HEK293T (cell line): ENCODE measurements around the gene CFDP1.

Experiments used
- CTCF ChIA-PET: fragments of 350-600 bp; formaldehyde crosslinking; extraction: SDS; loops from one replicate; lab custom pipeline; 2021; ENCODE audit warnings: antibody characterized with exemption, inconsistent platforms; lab: Yijun Ruan, JAX
- POLR2A ChIA-PET: fragments of 350-600 bp; formaldehyde crosslinking; extraction: SDS; loops from one replicate; lab custom pipeline; 2020; ENCODE audit warnings: antibody characterized with exemption, inconsistent platforms; lab: Yijun Ruan, JAX
- DNase-seq: peaks from one replicate; pipeline ENCODE4 v3.0.0; 2012; ENCODE audit warnings: mixed read lengths; ENCODE audit errors: extremely low spot score
- ARNT ChIP-seq: fragments of 450-650 bp; IDR thresholded peaks from 2 replicates; pipeline ENCODE4 v1.6.1; 2017; ENCODE audit warnings: mild to moderate bottlenecking
- BHLHE40 ChIP-seq: fragments of 450-650 bp; IDR thresholded peaks from 2 replicates; pipeline ENCODE4 v1.6.1; 2016; ENCODE audit warnings: mild to moderate bottlenecking, moderate library complexity, borderline replicate concordance
- CTBP1 ChIP-seq: fragments of 450-650 bp; IDR thresholded peaks from 2 replicates; pipeline ENCODE4 v1.6.1; 2016; ENCODE audit warnings: borderline replicate concordance
- ELF4 ChIP-seq: fragments of 450-650 bp; IDR thresholded peaks from 2 replicates; pipeline ENCODE4 v1.6.1; 2017; ENCODE audit warnings: antibody characterized with exemption
- FOXA1 ChIP-seq: fragments of 450-650 bp; IDR thresholded peaks from 2 replicates; pipeline ENCODE4 v1.6.1; 2016; ENCODE audit warnings: mild to moderate bottlenecking
- FOXK2 ChIP-seq: fragments of 450-650 bp; IDR thresholded peaks from 2 replicates; pipeline ENCODE4 v1.6.1; 2016; ENCODE audit warnings: mild to moderate bottlenecking
- FOXM1 ChIP-seq: fragments of 450-650 bp; IDR thresholded peaks from 2 replicates; pipeline ENCODE4 v1.6.1; 2017; ENCODE audit warnings: mild to moderate bottlenecking, borderline replicate concordance
- HDGF ChIP-seq: fragments of 450-650 bp; IDR thresholded peaks from 2 replicates; pipeline ENCODE4 v1.6.1; 2017; ENCODE audit warnings: antibody characterized with exemption, borderline replicate concordance
- L3MBTL2 ChIP-seq: fragments of 450-650 bp; conservative IDR thresholded peaks from 2 replicates; pipeline ENCODE4 v1.6.1; 2016; ENCODE audit warnings: mild to moderate bottlenecking
- LEF1 ChIP-seq: fragments of 450-650 bp; IDR thresholded peaks from 2 replicates; pipeline ENCODE4 v1.6.1; 2017; ENCODE audit warnings: mild to moderate bottlenecking, borderline replicate concordance
- NFRKB ChIP-seq: fragments of 450-650 bp; IDR thresholded peaks from 2 replicates; pipeline ENCODE4 v1.6.1; 2016; ENCODE audit warnings: mild to moderate bottlenecking, moderate library complexity
- PKNOX1 ChIP-seq: fragments of 450-650 bp; IDR thresholded peaks from 2 replicates; pipeline ENCODE4 v1.6.1; 2016
- SP1 ChIP-seq: fragments of 450-650 bp; IDR thresholded peaks from 2 replicates; pipeline ENCODE4 v1.6.1; 2017
- SUZ12 ChIP-seq: fragments of 450-650 bp; IDR thresholded peaks from 2 replicates; pipeline ENCODE4 v1.6.1; 2016; ENCODE audit warnings: mild to moderate bottlenecking
- TARDBP ChIP-seq: fragments of 450-650 bp; IDR thresholded peaks from 2 replicates; pipeline ENCODE4 v1.6.1; 2016
- ZNF384 ChIP-seq: fragments of 450-650 bp; IDR thresholded peaks from 2 replicates; pipeline ENCODE4 v1.6.1; 2016

The CFDP1 gene

GRCh38 chr16:75466760-75467159 is 33.5 kb upstream of the CFDP1 start:
- POLR2A ChIA-PET, result no interaction called here
- CTCF ChIA-PET, result no interaction called here
- DNase-seq, result no peak
- no peak for TF ChIP-seq FOXK2
- TF ChIP-seq ARNT, result no peak
- TF ChIP-seq FOXA1, result no peak
- TF ChIP-seq FOXM1, result no peak
- TF ChIP-seq LEF1, result no peak
- TF ChIP-seq SP1, result no peak
- TF ChIP-seq ELF4, result no peak
- TF ChIP-seq ZNF384, result no peak
- no peak for TF ChIP-seq CTBP1
- no peak for TF ChIP-seq HDGF
- TF ChIP-seq NFRKB, result no peak
- TF ChIP-seq BHLHE40, result no peak
- TF ChIP-seq TARDBP, result no peak

GRCh38 chr16:75464122-75464918 is 31.0 kb upstream of the CFDP1 start, which contains the start of gene TMEM170A:
Gene TMEM170A (minus strand): TSS chr16:75464689. CDS start chr16:75464600, 89 bp downstream.
- no peak for TF ChIP-seq CTBP1
- no peak for TF ChIP-seq TARDBP
- no peak for TF ChIP-seq FOXA1
- TF ChIP-seq HDGF, result no peak
- peak; percentile 32; the same call in 1 of the 2 replicates for TF ChIP-seq FOXM1
- no peak for TF ChIP-seq SUZ12
- no peak for TF ChIP-seq NFRKB
- TF ChIP-seq PKNOX1, result peak; percentile 98
- no peak for TF ChIP-seq L3MBTL2
- DNase-seq, result peak; percentile 97
- POLR2A ChIA-PET, result interaction anchor here (1.0 to 2.3 kb wide), 6 partner anchors 11 to 214 kb away, joined by 3 to 11 read pairs (median 3); partner anchors contain the start of genes ADAT1, CFDP1 and TMEM231
- CTCF ChIA-PET, result interaction anchor here (0.6 to 1.6 kb wide), 16 partner anchors 8 to 155 kb away, joined by 3 to 11 read pairs (median 4); partner anchors contain the start of gene TMEM231

- CTCF ChIA-PET, result interaction anchor here (0.6 to 1.5 kb wide), 6 partner anchors 9 to 93 kb away, joined by 3 to 5 read pairs (median 4); partner anchors contain the start of gene TMEM231
- peak; percentile 40 for DNase-seq
- POLR2A ChIA-PET, result interaction anchor here (1.0 to 2.3 kb wide), 6 partner anchors 10 to 213 kb away, joined by 3 to 11 read pairs (median 3); partner anchors contain the start of genes ADAT1, CFDP1 and TMEM231
Observed at GRCh38 chr16:75463389-75464121, 30.3 kb upstream of the CFDP1 start.

- no peak for DNase-seq
- ChIA-PET POLR2A (no interaction called here), CTCF (no interaction called here)
- no peak for TF ChIP-seq CTBP1
- TF ChIP-seq NFRKB, result no peak
- no peak for TF ChIP-seq L3MBTL2
- TF ChIP-seq TARDBP, result no peak
- TF ChIP-seq FOXM1, result no peak
- TF ChIP-seq FOXA1, result no peak
- TF ChIP-seq FOXK2, result no peak
- no peak for TF ChIP-seq PKNOX1
- TF ChIP-seq HDGF, result no peak
Observed at GRCh38 chr16:75462806-75463205, 29.5 kb upstream of the CFDP1 start.

- TF ChIP-seq FOXA1 (no peak), FOXK2 (no peak), HDGF (no peak), ZNF384 (no peak), L3MBTL2 (no peak), LEF1 (no peak), TARDBP (no peak)
- DNase-seq, result no peak
- POLR2A ChIA-PET, result no interaction called here
- CTCF ChIA-PET, result no interaction called here
Observed at GRCh38 chr16:75461575-75461974, 28.3 kb upstream of the CFDP1 start.

- TF ChIP-seq PKNOX1, result no peak
- TF ChIP-seq LEF1, result no peak
- TF ChIP-seq ZNF384, result no peak
- no peak for TF ChIP-seq L3MBTL2
- no peak for TF ChIP-seq BHLHE40
- no peak for TF ChIP-seq ARNT
- no peak for TF ChIP-seq NFRKB
- TF ChIP-seq SP1, result no peak
- no peak for TF ChIP-seq CTBP1
- ChIA-PET CTCF (no interaction called here), POLR2A (no interaction called here)
- no peak for DNase-seq
Observed at GRCh38 chr16:75460446-75460845, 27.1 kb upstream of the CFDP1 start.
